Measurements from ENCODE around the gene NMUR2. TPM values are rescaled to one million over a fixed set of nuclear protein-coding genes. Genes with fewer than 3 reads are reported as not detected.

NMUR2 gene
- total RNA-seq, 2 experiments from 2014 or later = not detected

- no peaks in the 10 kb centered on the region for H3K36me3 Mint-ChIP-seq
- H3K27me3 Mint-ChIP-seq = peaks cover 2% of the 10 kb centered on the region
- peaks cover 2% of the 10 kb centered on the region for H3K9me3 Mint-ChIP-seq
- no peak overlapping the region for H3K27ac Mint-ChIP-seq
- POLR2A ChIA-PET = no interaction called here
- no peak overlapping the region for H3K4me3 Mint-ChIP-seq
- peaks cover 2% of the 10 kb centered on the region for H3K4me1 Mint-ChIP-seq
- ATAC-seq (ENCODE audit: low read depth) = no peak
- DNase-seq = no peak
These were observed 11.6 kb downstream of the NMUR2 start for GRCh38 chr5:152393441-152393840.

- peaks cover 2% of the 10 kb centered on the region for H3K27me3 Mint-ChIP-seq
- POLR2A ChIA-PET = no interaction called here
- no peak for DNase-seq
- H3K4me3 Mint-ChIP-seq = no peak overlapping the region
- peaks cover 2% of the 10 kb centered on the region for H3K9me3 Mint-ChIP-seq
- no peak for ATAC-seq (ENCODE audit: low read depth)
- no peak overlapping the region for H3K27ac Mint-ChIP-seq
- no peaks in the 10 kb centered on the region for H3K36me3 Mint-ChIP-seq
- no peaks in the 10 kb centered on the region for H3K4me1 Mint-ChIP-seq
These were observed 15.8 kb downstream of the NMUR2 start for GRCh38 chr5:152389208-152389849.

- peaks cover 4% of the 10 kb centered on the region for H3K27me3 Mint-ChIP-seq
- H3K27ac Mint-ChIP-seq = no peak overlapping the region
- no peaks in the 10 kb centered on the region for H3K36me3 Mint-ChIP-seq
- no peak overlapping the region for H3K4me3 Mint-ChIP-seq
- no peaks in the 10 kb centered on the region for H3K4me1 Mint-ChIP-seq
- DNase-seq = no peak
- POLR2A ChIA-PET = no interaction called here
- ATAC-seq (ENCODE audit: low read depth) = no peak
- peaks cover 2% of the 10 kb centered on the region for H3K9me3 Mint-ChIP-seq
These were observed 16.5 kb downstream of the NMUR2 start for GRCh38 chr5:152388610-152389009.

- no peaks in the 10 kb centered on the region for H3K36me3 Mint-ChIP-seq
- POLR2A ChIA-PET = no interaction called here
- H3K27ac Mint-ChIP-seq = no peak overlapping the region
- H3K27me3 Mint-ChIP-seq = peaks cover 2% of the 10 kb centered on the region
- H3K4me3 Mint-ChIP-seq = no peak overlapping the region
- H3K9me3 Mint-ChIP-seq = no peaks in the 10 kb centered on the region
- DNase-seq = no peak
- no peak for ATAC-seq (ENCODE audit: low read depth)
- no peaks in the 10 kb centered on the region for H3K4me1 Mint-ChIP-seq
These were observed 24.5 kb downstream of the NMUR2 start for GRCh38 chr5:152380415-152381123.

- ATAC-seq (ENCODE audit: low read depth) (no peak), DNase-seq (no peak)
- Mint-ChIP-seq H3K36me3 (no peaks in the 10 kb centered on the region), H3K4me3 (no peak overlapping the region), H3K4me1 (no peaks in the 10 kb centered on the region), H3K27me3 (peaks cover 2% of the 10 kb centered on the region), H3K27ac (no peak overlapping the region), H3K9me3 (no peaks in the 10 kb centered on the region)
- POLR2A ChIA-PET = no interaction called here
These were observed 25.7 kb downstream of the NMUR2 start for GRCh38 chr5:152379331-152379730.

- Mint-ChIP-seq H3K27ac (no peak overlapping the region), H3K9me3 (no peaks in the 10 kb centered on the region), H3K4me3 (no peak overlapping the region), H3K4me1 (no peaks in the 10 kb centered on the region), H3K27me3 (no peaks in the 10 kb centered on the region), H3K36me3 (no peaks in the 10 kb centered on the region)
- POLR2A ChIA-PET = no interaction called here
- no peak for ATAC-seq (ENCODE audit: low read depth)
- DNase-seq = no peak
These were observed 26.3 kb downstream of the NMUR2 start for GRCh38 chr5:152378730-152379129.

GRCh38 chr5:152376886-152377285 lies 28.2 kb downstream of the NMUR2 start:
- POLR2A ChIA-PET = no interaction called here
- Mint-ChIP-seq H3K4me3 (no peak overlapping the region), H3K27ac (no peak overlapping the region), H3K27me3 (no peaks in the 10 kb centered on the region), H3K9me3 (no peaks in the 10 kb centered on the region), H3K4me1 (no peaks in the 10 kb centered on the region), H3K36me3 (no peaks in the 10 kb centered on the region)
- ATAC-seq (ENCODE audit: low read depth) (no peak), DNase-seq (no peak)

GRCh38 chr5:152374711-152375275 lies 30.3 kb downstream of the NMUR2 start:
- Mint-ChIP-seq H3K9me3 (no peaks in the 10 kb centered on the region), H3K36me3 (no peaks in the 10 kb centered on the region), H3K27me3 (peaks cover 2% of the 10 kb centered on the region), H3K27ac (no peak overlapping the region), H3K4me1 (no peaks in the 10 kb centered on the region), H3K4me3 (no peak overlapping the region)
- ATAC-seq (ENCODE audit: low read depth) = no peak
- POLR2A ChIA-PET = no interaction called here
- DNase-seq = no peak

GRCh38 chr5:152372875-152373274 lies 32.2 kb downstream of the NMUR2 start:
- POLR2A ChIA-PET = no interaction called here
- H3K4me3 Mint-ChIP-seq = no peak overlapping the region
- no peaks in the 10 kb centered on the region for H3K9me3 Mint-ChIP-seq
- DNase-seq (no peak), ATAC-seq (ENCODE audit: low read depth) (no peak)
- peaks cover 2% of the 10 kb centered on the region for H3K27me3 Mint-ChIP-seq
- no peaks in the 10 kb centered on the region for H3K4me1 Mint-ChIP-seq
- H3K36me3 Mint-ChIP-seq = no peaks in the 10 kb centered on the region
- no peak overlapping the region for H3K27ac Mint-ChIP-seq

GRCh38 chr5:152369298-152369697 lies 35.8 kb downstream of the NMUR2 start:
- POLR2A ChIA-PET = no interaction called here
- Mint-ChIP-seq H3K36me3 (no peaks in the 10 kb centered on the region), H3K9me3 (no peaks in the 10 kb centered on the region), H3K4me3 (no peak overlapping the region), H3K4me1 (no peaks in the 10 kb centered on the region), H3K27me3 (peaks cover 2% of the 10 kb centered on the region), H3K27ac (no peak overlapping the region)
- DNase-seq (no peak), ATAC-seq (ENCODE audit: low read depth) (no peak)

- POLR2A ChIA-PET = no interaction called here
- Mint-ChIP-seq H3K36me3 (no peaks in the 10 kb centered on the region), H3K9me3 (no peaks in the 10 kb centered on the region), H3K27ac (no peak overlapping the region), H3K4me3 (no peak overlapping the region), H3K4me1 (no peaks in the 10 kb centered on the region), H3K27me3 (peaks cover 2% of the 10 kb centered on the region)
- no peak for ATAC-seq (ENCODE audit: low read depth)
- DNase-seq = no peak
These were observed 37.5 kb downstream of the NMUR2 start for GRCh38 chr5:152367554-152367953.

GRCh38 chr5:152366716-152367115 lies 38.4 kb downstream of the NMUR2 start:
- Mint-ChIP-seq H3K27ac (no peak overlapping the region), H3K9me3 (no peaks in the 10 kb centered on the region), H3K27me3 (peaks cover 2% of the 10 kb centered on the region), H3K4me1 (no peaks in the 10 kb centered on the region), H3K4me3 (no peak overlapping the region), H3K36me3 (no peaks in the 10 kb centered on the region)
- no peak for ATAC-seq (ENCODE audit: low read depth)
- POLR2A ChIA-PET = no interaction called here
- no peak for DNase-seq

- no peak overlapping the region for H3K27ac Mint-ChIP-seq
- ATAC-seq (ENCODE audit: low read depth) (no peak), DNase-seq (no peak)
- H3K4me1 Mint-ChIP-seq = no peaks in the 10 kb centered on the region
- POLR2A ChIA-PET = no interaction called here
- H3K4me3 Mint-ChIP-seq = no peak overlapping the region
- H3K36me3 Mint-ChIP-seq = no peaks in the 10 kb centered on the region
- no peaks in the 10 kb centered on the region for H3K27me3 Mint-ChIP-seq
- H3K9me3 Mint-ChIP-seq = no peaks in the 10 kb centered on the region
These were observed 40.2 kb downstream of the NMUR2 start for GRCh38 chr5:152364899-152365298.

GRCh38 chr5:152364172-152364571 lies 40.9 kb downstream of the NMUR2 start:
- H3K27ac Mint-ChIP-seq = no peak overlapping the region
- no peaks in the 10 kb centered on the region for H3K4me1 Mint-ChIP-seq
- no peaks in the 10 kb centered on the region for H3K36me3 Mint-ChIP-seq
- H3K9me3 Mint-ChIP-seq = no peaks in the 10 kb centered on the region
- H3K27me3 Mint-ChIP-seq = no peaks in the 10 kb centered on the region
- no peak for ATAC-seq (ENCODE audit: low read depth)
- no peak for DNase-seq
- no peak overlapping the region for H3K4me3 Mint-ChIP-seq
- POLR2A ChIA-PET = no interaction called here

All from activated naive CD8-positive, alpha-beta T cell treated with anti-CD3 and anti-CD28 coated beads, Interleukin-2, amount 10 ng/mL, durations not matched to agents 7 days and 5 days (primary cell).